Endodermal cell (in vitro differentiated cells): ENCODE results near the gene HPN. TPM values are rescaled to one million over a fixed set of nuclear protein-coding genes. Genes with fewer than 3 reads are reported as not detected.

Experiments used
- DNase-seq: peaks from one replicate; pipeline ENCODE4 v3.0.0-alpha.2; 2017
- H3K27ac ChIP-seq: 2 replicates; pipeline ENCODE4 v1.5.1; 2013; ENCODE audit warnings: mild to moderate bottlenecking, low read depth, low read length, moderate library complexity
- H3K27me3 ChIP-seq: 2 replicates; pipeline ENCODE4 v1.6.1; 2013; ENCODE audit warnings: mild to moderate bottlenecking, low read length, moderate library complexity; ENCODE audit not compliant: insufficient read depth, control insufficient read depth, poor library complexity, severe bottlenecking
- H3K36me3 ChIP-seq: 2 replicates; pipeline ENCODE4 v1.7.0; 2013; ENCODE audit warnings: mild to moderate bottlenecking, low read length, moderate library complexity; ENCODE audit not compliant: control insufficient read depth, insufficient read depth
- H3K4me1 ChIP-seq: one replicate; pipeline ENCODE4 v1.7.0; 2013; ENCODE audit warnings: low read length; ENCODE audit not compliant: control insufficient read depth, insufficient read depth
- H3K4me3 ChIP-seq: 2 replicates; pipeline ENCODE4 v1.5.1; 2013; ENCODE audit warnings: mild to moderate bottlenecking, low read length, moderate library complexity
- H3K9ac ChIP-seq: 2 replicates; pipeline ENCODE4 v1.6.1; 2013; ENCODE audit warnings: mild to moderate bottlenecking, low read length, moderate library complexity; ENCODE audit not compliant: poor library complexity, severe bottlenecking; ENCODE audit errors: extremely low read depth
- H3K9me3 ChIP-seq: 2 replicates; pipeline ENCODE4 v1.6.1; 2013; ENCODE audit warnings: mild to moderate bottlenecking, low read length, moderate library complexity; ENCODE audit not compliant: control insufficient read depth
- H3K27ac Mint-ChIP-seq: 2 replicates; pipeline ENCODE4 v1.8.0; 2020; ENCODE audit warnings: mixed read lengths
- H3K27me3 Mint-ChIP-seq: 2 replicates; pipeline ENCODE4 v1.8.0; 2021; ENCODE audit warnings: mild to moderate bottlenecking, mixed read lengths; ENCODE audit not compliant: insufficient read depth
- H3K36me3 Mint-ChIP-seq: 2 replicates; pipeline ENCODE4 v1.8.0; 2020; ENCODE audit warnings: low read depth, mixed read lengths
- H3K4me1 Mint-ChIP-seq: 2 replicates; pipeline ENCODE4 v1.8.0; 2020; ENCODE audit warnings: mixed read lengths
- H3K4me3 Mint-ChIP-seq: 2 replicates; pipeline ENCODE4 v1.8.0; 2020; ENCODE audit warnings: mild to moderate bottlenecking, moderate library complexity, mixed read lengths
- H3K9me3 Mint-ChIP-seq: 2 replicates; pipeline ENCODE4 v1.8.0; 2020; ENCODE audit warnings: mild to moderate bottlenecking, mixed read lengths
- WGBS, 2 experiments: methylation state at CpG; one replicate each; pipeline versions ENCODE4 v1.1.5 to v1.1.7; 2013; ENCODE audit warnings: missing lambda C conversion rate in 2 of 2, mixed read lengths in 1 of 2; ENCODE audit not compliant: insufficient coverage in 1 of 2, insufficient read length in 1 of 2; 5-methylcytosine and 5-hydroxymethylcytosine counted together
- total RNA-seq, 2 donors: library from RNA; stranded (reverse); fragmentation: NEBNext Ultra II Directional in 1 of 2; extraction: Animal tissue kit (Norgen Biotek cat#: 25700) in 1 of 2; gene quantifications; 2 replicates in 1 of 2; 3 replicates in 1 of 2; pipeline ENCODE4 v1.2.1, GENCODE V29; 2021
- TF ChIP-seq, protein P1 (sequence below): fragments of 200-600 bp; sonication (generic); conservative IDR thresholded peaks from 2 replicates; pipeline ENCODE4 v1.5.0; 2021; ENCODE audit warnings: antibody characterized with exemption, mild to moderate bottlenecking

HPN gene
- total RNA-seq, 2 donors from 2014 or later = 29.0 to 49.6 TPM

DNA sequence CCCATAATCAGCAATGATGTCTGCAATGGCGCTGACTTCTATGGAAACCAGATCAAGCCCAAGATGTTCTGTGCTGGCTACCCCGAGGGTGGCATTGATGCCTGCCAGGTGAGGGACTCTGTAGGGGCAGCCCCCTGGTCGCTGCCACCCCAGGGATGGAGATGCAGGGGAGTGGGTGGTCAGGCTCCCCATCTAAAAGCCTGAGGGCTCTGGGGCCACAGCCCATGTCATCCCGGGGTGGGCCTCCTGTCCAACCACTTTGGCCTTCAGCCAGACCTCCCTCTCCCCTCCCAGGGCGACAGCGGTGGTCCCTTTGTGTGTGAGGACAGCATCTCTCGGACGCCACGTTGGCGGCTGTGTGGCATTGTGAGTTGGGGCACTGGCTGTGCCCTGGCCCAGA, 24.1 kb downstream of the HPN start:
- H3K4me1 ChIP-seq = no peaks in the 10 kb centered on the region
- peaks cover 4% of the 10 kb centered on the region for H3K9me3 Mint-ChIP-seq
- H3K36me3 Mint-ChIP-seq = no peaks in the 10 kb centered on the region
- no peak overlapping the region for H3K9ac ChIP-seq
- no peak for DNase-seq
- H3K36me3 ChIP-seq = no peaks in the 10 kb centered on the region
- peaks cover 4% of the 10 kb centered on the region for H3K9me3 ChIP-seq
- H3K4me3 Mint-ChIP-seq = no peak overlapping the region
- H3K27me3 ChIP-seq = no peaks in the 10 kb centered on the region
- peaks cover 7% of the 10 kb centered on the region for H3K4me1 Mint-ChIP-seq
- no peak overlapping the region for H3K4me3 ChIP-seq
- 93 to 95% methylated on average over 3 to 10 of the region's 10 CpGs for WGBS, 2 experiments
- no peak overlapping the region for H3K27ac ChIP-seq
- TF ChIP-seq, protein P1, sequence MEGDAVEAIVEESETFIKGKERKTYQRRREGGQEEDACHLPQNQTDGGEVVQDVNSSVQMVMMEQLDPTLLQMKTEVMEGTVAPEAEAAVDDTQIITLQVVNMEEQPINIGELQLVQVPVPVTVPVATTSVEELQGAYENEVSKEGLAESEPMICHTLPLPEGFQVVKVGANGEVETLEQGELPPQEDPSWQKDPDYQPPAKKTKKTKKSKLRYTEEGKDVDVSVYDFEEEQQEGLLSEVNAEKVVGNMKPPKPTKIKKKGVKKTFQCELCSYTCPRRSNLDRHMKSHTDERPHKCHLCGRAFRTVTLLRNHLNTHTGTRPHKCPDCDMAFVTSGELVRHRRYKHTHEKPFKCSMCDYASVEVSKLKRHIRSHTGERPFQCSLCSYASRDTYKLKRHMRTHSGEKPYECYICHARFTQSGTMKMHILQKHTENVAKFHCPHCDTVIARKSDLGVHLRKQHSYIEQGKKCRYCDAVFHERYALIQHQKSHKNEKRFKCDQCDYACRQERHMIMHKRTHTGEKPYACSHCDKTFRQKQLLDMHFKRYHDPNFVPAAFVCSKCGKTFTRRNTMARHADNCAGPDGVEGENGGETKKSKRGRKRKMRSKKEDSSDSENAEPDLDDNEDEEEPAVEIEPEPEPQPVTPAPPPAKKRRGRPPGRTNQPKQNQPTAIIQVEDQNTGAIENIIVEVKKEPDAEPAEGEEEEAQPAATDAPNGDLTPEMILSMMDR = no peak
- H3K27me3 Mint-ChIP-seq = peaks cover 2% of the 10 kb centered on the region
- H3K27ac Mint-ChIP-seq = no peak overlapping the region

DNA sequence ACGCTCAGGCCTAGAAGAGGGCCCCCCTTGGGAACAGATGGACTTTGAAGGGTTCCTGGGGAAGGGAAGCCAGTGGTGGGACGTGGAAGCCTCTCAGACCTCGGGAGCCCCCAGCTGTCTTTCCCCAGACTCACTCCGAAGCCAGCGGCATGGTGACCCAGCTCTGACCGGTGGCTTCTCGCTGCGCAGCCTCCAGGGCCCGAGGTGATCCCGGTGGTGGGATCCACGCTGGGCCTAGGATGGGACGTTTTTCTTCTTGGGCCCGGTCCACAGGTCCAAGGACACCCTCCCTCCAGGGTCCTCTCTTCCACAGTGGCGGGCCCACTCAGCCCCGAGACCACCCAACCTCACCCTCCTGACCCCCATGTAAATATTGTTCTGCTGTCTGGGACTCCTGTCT, 24.6 kb downstream of the HPN start:
- Mint-ChIP-seq H3K36me3 (no peaks in the 10 kb centered on the region), H3K27ac (no peak overlapping the region), H3K4me1 (peaks cover 7% of the 10 kb centered on the region), H3K9me3 (peaks cover 5% of the 10 kb centered on the region), H3K4me3 (no peak overlapping the region), H3K27me3 (peaks cover 2% of the 10 kb centered on the region)
- Histone ChIP-seq H3K36me3 (no peaks in the 10 kb centered on the region), H3K27ac (no peak overlapping the region), H3K9me3 (peaks cover 7% of the 10 kb centered on the region), H3K4me3 (no peak overlapping the region), H3K4me1 (no peaks in the 10 kb centered on the region), H3K27me3 (no peaks in the 10 kb centered on the region), H3K9ac (no peak overlapping the region)
- 95 to 97% methylated on average over 11 to 15 of the region's 15 CpGs for WGBS, 2 experiments
- TF ChIP-seq, protein P1 = no peak
- no peak for DNase-seq

GRCh38 chr19:35066691-35067563, 25.4 kb downstream of the HPN start:
- Mint-ChIP-seq H3K27ac (no peak overlapping the region), H3K27me3 (peaks cover 2% of the 10 kb centered on the region), H3K9me3 (peaks cover 5% of the 10 kb centered on the region), H3K4me3 (no peak overlapping the region), H3K36me3 (no peaks in the 10 kb centered on the region), H3K4me1 (peaks cover 7% of the 10 kb centered on the region)
- TF ChIP-seq, protein P1 = peak; percentile 97
- Histone ChIP-seq H3K9me3 (peaks cover 7% of the 10 kb centered on the region), H3K36me3 (no peaks in the 10 kb centered on the region), H3K9ac (no peak overlapping the region), H3K4me1 (no peaks in the 10 kb centered on the region), H3K27ac (no peak overlapping the region), H3K27me3 (no peaks in the 10 kb centered on the region), H3K4me3 (no peak overlapping the region)
- DNase-seq = peak; percentile 98
- 51 to 62% methylated on average over 9 to 13 of the region's 14 CpGs for WGBS, 2 experiments
